ENCODE results near the gene RPUSD3. TPM values are rescaled to one million over a fixed set of nuclear protein-coding genes. Genes with fewer than 3 reads are reported as not detected.

RPUSD3 gene
- total RNA-seq, 4 donors from 2014 or later = 36.2 to 49.7 (median 37.5) TPM

GRCh38 chr3:9791127-9791526 lies 52.7 kb downstream of the RPUSD3 start:
- WGBS, 2 donors = 93 to 98% methylated on average over 8 to 11 of the region's 11 CpGs
- intact Hi-C loops (cut with DNase I) = loop anchor here (10.0 kb wide), 1 partner anchor 136 kb away; no protein-coding TSS in a partner anchor
- H3K4me3 ChIP-seq (replicated peaks in 1 of 3) = no peak overlapping the region
- H3K36me3 ChIP-seq = peaks cover 12 to 20% of the 10 kb centered on the region in 2 donors
- H3K27me3 ChIP-seq = no peaks in the 10 kb centered on the region
- H3K9me3 ChIP-seq = no peaks in the 10 kb centered on the region
- H3K27ac ChIP-seq = peak overlapping the region in 2 of 3 donors; percentile 91
- TF ChIP-seq POLR2A (IDR thresholded peaks at IDR 0.05) = no peak
- no peak for TF ChIP-seq CTCF (IDR thresholded peaks at IDR 0.05)
- no peak for DNase-seq
- peaks cover 12 to 25% of the 10 kb centered on the region in 2 donors for H3K4me1 ChIP-seq

Other genes with a start within 250 kb of the RPUSD3 start
- gene MTMR14, start 194.5 kb downstream of the RPUSD3 start, total RNA-seq = 10 to 100 TPM; 30.0 to 35.5 (median 33.5) TPM
- gene CPNE9, start 140.2 kb downstream of the RPUSD3 start, total RNA-seq = not detected
- 10 to 100 TPM; 19.4 to 36.6 (median 20.3) TPM for gene BRPF1, start 112.3 kb downstream of the RPUSD3 start, total RNA-seq
- gene OGG1, start 94.1 kb downstream of the RPUSD3 start, total RNA-seq = 10 to 100 TPM; 23.7 to 46.6 (median 30.3) TPM
- gene CAMK1, start 74.1 kb downstream of the RPUSD3 start, total RNA-seq = 10 to 100 TPM; 32.1 to 44.8 (median 35.9) TPM
- gene TADA3, start 51.5 kb downstream of the RPUSD3 start, total RNA-seq = 10 to 100 TPM; 64.2 to 93.3 (median 83.3) TPM
- gene ARPC4, start 50.9 kb downstream of the RPUSD3 start, total RNA-seq = 100 to 1,000 TPM; 155 to 232 (median 187) TPM
- 10 to 100 TPM; 39.0 to 64.6 (median 56.9) TPM for gene TTLL3, start 33.7 kb downstream of the RPUSD3 start, total RNA-seq
- 1 to 10 TPM; 2.2 to 9.4 (median 3.0) TPM for gene CIDEC, start 36.2 kb upstream of the RPUSD3 start, total RNA-seq
- gene JAGN1, start 46.6 kb upstream of the RPUSD3 start, total RNA-seq = 10 to 100 TPM; 18.9 to 37.5 (median 32.7) TPM
- gene IL17RE, start 58.8 kb upstream of the RPUSD3 start, total RNA-seq = 1 to 10 TPM; 3.7 to 8.1 (median 6.7) TPM
- gene IL17RC, start 73.1 kb upstream of the RPUSD3 start, total RNA-seq = 10 to 100 TPM; 64.2 to 70.2 (median 68.0) TPM
- 100 to 1,000 TPM in 2 of 4 donors, 10 to 100 TPM in 2; 57.3 to 192 (median 96.7) TPM for gene CRELD1, start 89.8 kb upstream of the RPUSD3 start, total RNA-seq
- 1 to 10 TPM; 2.8 to 8.5 (median 6.6) TPM for gene PRRT3, start 108.4 kb upstream of the RPUSD3 start, total RNA-seq
- 100 to 1,000 TPM in 2 of 4 donors, 10 to 100 TPM in 2; 53.1 to 160 (median 117) TPM for gene EMC3, start 142.8 kb upstream of the RPUSD3 start, total RNA-seq
- gene FANCD2, start 182.4 kb upstream of the RPUSD3 start, total RNA-seq = 1 to 10 TPM; 2.0 to 7.9 (median 4.4) TPM

Measured in thyroid gland (tissue), 4 donors.